Testis (tissue), 5 donors: Measurements from ENCODE around the gene PAGE3. TPM values are rescaled to one million over a fixed set of nuclear protein-coding genes. Genes with fewer than 3 reads are reported as not detected.
A peak's percentile ranks its signal among the peaks of the same experiment; 100 is the strongest.

Experiments used
- DNase-seq: peaks from one replicate; pipeline ENCODE4 v3.0.0-alpha.2; 2019
- H3K27ac ChIP-seq, 2 donors: fragments of 200-600 bp; sonication (generic); one replicate each; pipeline ENCODE4 v1.5.1; 2019
- H3K27me3 ChIP-seq: fragments of 200-600 bp; sonication (generic); one replicate; pipeline ENCODE4 v1.5.1; 2019
- H3K36me3 ChIP-seq: fragments of 200-600 bp; sonication (generic); one replicate; pipeline ENCODE4 v1.5.1; 2017; ENCODE audit warnings: low read depth; ENCODE audit errors: missing control alignments
- H3K4me1 ChIP-seq: fragments of 200-600 bp; sonication (generic); one replicate; pipeline ENCODE4 v1.5.1; 2019
- H3K4me3 ChIP-seq, 2 donors: fragments of 200-600 bp; sonication (generic); one replicate each; pipeline ENCODE4 v1.5.1; 2017 to 2019
- H3K9me3 ChIP-seq: fragments of 200-600 bp; sonication (generic); one replicate; pipeline ENCODE4 v1.5.1; 2017
- CTCF ChIP-seq, 3 experiments: fragments of 450-650 bp in 2 of 3; fragments of 200-600 bp in 1 of 3; sonication (generic) in 1 of 3; IDR thresholded peaks; one replicate each; pipeline ENCODE4 v1.5.1; 2016 to 2019; ENCODE audit warnings: antibody characterized with exemption in 3 of 3, mild to moderate bottlenecking in 2 of 3, moderate library complexity in 1 of 3
- POLR2A ChIP-seq: fragments of 450-650 bp; IDR thresholded peaks from one replicate; pipeline ENCODE4 v1.6.1; 2017; ENCODE audit warnings: antibody characterized with exemption, mild to moderate bottlenecking, moderate library complexity
- WGBS, 2 donors: methylation state at CpG; one replicate each; pipeline ENCODE4 v1.1.5; 2018; 5-methylcytosine and 5-hydroxymethylcytosine counted together
- intact Hi-C: fragments of 100-400 bp; cut with DNase I; formaldehyde crosslinking; loops from one replicate; pipeline ENCODE4 v1.15.1; 2023; ENCODE audit warnings: low total_unique reads
- long read RNA-seq, 2 donors: transcript quantifications; one replicate each; lab custom pipeline, GENCODE V29; 2026
- polyA plus RNA-seq: library from polyadenylated mRNA; stranded (reverse); fragments of 350-450 nt; fragmentation: Illumina TruSeq; extraction: RNeasy Lipid Tissue Mini Kit (QIAGEN cat#74804); gene quantifications from one replicate; pipeline ENCODE4 v1.2.3, GENCODE V29; 2014; ENCODE audit warnings: low read depth, low replicate concordance; ENCODE audit not compliant: insufficient read depth
- total RNA-seq, 2 donors: library from RNA; depleted of rRNA; stranded (reverse); fragments of >200 nt; gene quantifications; one replicate each; pipeline ENCODE4 v1.2.3, GENCODE V29; 2016

The PAGE3 gene
- total RNA-seq: 1 to 10 TPM; 1.6 to 1.8 TPM
- polyA plus RNA-seq: 7.6 TPM
- long read RNA-seq, donor 1: 0 reads
- long read RNA-seq, donor 2: 0 reads

DNA sequence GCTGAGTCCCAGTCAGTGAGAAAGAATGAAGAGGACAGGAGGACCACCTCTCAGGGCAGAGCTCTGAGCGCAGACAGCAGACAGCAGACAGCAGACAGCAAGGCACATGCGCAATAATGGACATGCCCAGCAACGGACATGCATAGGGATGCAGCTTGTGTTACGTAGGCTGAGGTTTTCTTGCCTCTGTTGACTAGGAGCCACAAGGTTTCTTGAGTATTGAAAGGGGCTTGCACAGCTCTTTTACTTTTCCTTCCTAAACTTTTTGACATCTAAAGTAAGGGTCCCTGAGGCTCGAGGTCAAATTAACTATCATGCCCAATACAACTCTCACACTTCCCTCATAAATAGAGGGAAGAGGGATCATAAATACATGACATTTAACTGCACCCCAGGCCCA lies at the start of gene PAGE3:
Gene PAGE3, minus strand, starts transcription at position 101 of the 400 bp plus-strand sequence. CDS start 1,013 bp downstream, outside the sequence.
- no peak within 1 kb of the TSS for H3K27ac ChIP-seq
- H3K9me3 ChIP-seq: no peaks in the 10 kb centered on the region
- no peak within 1 kb of the TSS for H3K4me3 ChIP-seq
- 76 to 82% methylated on average over 5 of the region's 5 CpGs for WGBS, 2 donors
- no peaks in the 10 kb centered on the region for H3K27me3 ChIP-seq
- H3K4me1 ChIP-seq: no peaks in the 10 kb centered on the region
- intact Hi-C loops: no loop called here
- peak; percentile 15 for DNase-seq
- TF ChIP-seq CTCF (IDR thresholded peaks at IDR 0.05) (no peak), POLR2A (no peak)
- H3K36me3 ChIP-seq: no peaks in the 10 kb centered on the region

DNA sequence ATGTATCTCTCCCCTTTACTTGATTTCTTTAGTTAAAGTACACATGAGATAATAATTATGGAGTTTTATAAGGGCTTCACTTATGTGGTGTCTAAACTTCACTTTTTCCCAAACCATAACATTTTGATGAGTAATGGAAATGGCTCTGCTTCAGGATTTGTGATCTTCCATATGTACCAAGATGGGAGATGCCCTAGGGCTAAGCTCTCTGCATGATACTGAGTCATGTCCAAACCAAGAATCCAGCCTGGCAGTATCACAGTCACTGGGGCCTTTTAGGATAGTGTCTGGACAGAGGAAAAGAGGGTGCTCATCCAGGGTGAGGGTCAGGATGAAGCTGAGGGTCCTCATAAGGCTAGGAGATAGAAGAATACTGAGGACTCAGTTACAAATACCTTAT lies 47.9 kb upstream of the PAGE3 start:
- no peaks in the 10 kb centered on the region for H3K27me3 ChIP-seq
- intact Hi-C loops: no loop called here
- no peak for DNase-seq
- no peak overlapping the region for H3K4me3 ChIP-seq
- no peaks in the 10 kb centered on the region for H3K9me3 ChIP-seq
- H3K4me1 ChIP-seq: no peaks in the 10 kb centered on the region
- H3K36me3 ChIP-seq: no peaks in the 10 kb centered on the region
- H3K27ac ChIP-seq: no peak overlapping the region
- TF ChIP-seq CTCF (IDR thresholded peaks at IDR 0.05) (no peak), POLR2A (no peak)

- no peak for DNase-seq
- Histone ChIP-seq H3K27me3 (no peaks in the 10 kb centered on the region), H3K36me3 (no peaks in the 10 kb centered on the region), H3K27ac (no peak overlapping the region), H3K4me3 (no peak overlapping the region), H3K9me3 (no peaks in the 10 kb centered on the region), H3K4me1 (no peaks in the 10 kb centered on the region)
- intact Hi-C loops: no loop called here
- TF ChIP-seq CTCF (IDR thresholded peaks at IDR 0.05) (no peak), POLR2A (no peak)
- 69 to 83% methylated on average over 3 of the region's 3 CpGs for WGBS, 2 donors
Observed at GRCh38 chrX:55290963-55291362, 26.2 kb upstream of the PAGE3 start.

GRCh38 chrX:55279832-55280231 lies 15.1 kb upstream of the PAGE3 start:
- no peaks in the 10 kb centered on the region for H3K4me1 ChIP-seq
- H3K36me3 ChIP-seq: no peaks in the 10 kb centered on the region
- intact Hi-C loops: no loop called here
- peak; percentile 62 for DNase-seq
- peak overlapping the region in 1 of 2 donors; percentile 23 for H3K4me3 ChIP-seq
- no peaks in the 10 kb centered on the region for H3K9me3 ChIP-seq
- H3K27me3 ChIP-seq: no peaks in the 10 kb centered on the region
- no peak for TF ChIP-seq CTCF (IDR thresholded peaks at IDR 0.05)
- TF ChIP-seq POLR2A: no peak
- WGBS, 2 donors: 58% methylated on average over 10 of the region's 10 CpGs
- no peak overlapping the region for H3K27ac ChIP-seq

- no peak for TF ChIP-seq POLR2A
- no peak for TF ChIP-seq CTCF (IDR thresholded peaks at IDR 0.05)
- no peak overlapping the region for H3K4me3 ChIP-seq
- no peaks in the 10 kb centered on the region for H3K27me3 ChIP-seq
- intact Hi-C loops: no loop called here
- no peaks in the 10 kb centered on the region for H3K4me1 ChIP-seq
- H3K36me3 ChIP-seq: no peaks in the 10 kb centered on the region
- H3K9me3 ChIP-seq: no peaks in the 10 kb centered on the region
- DNase-seq: no peak
- no peak overlapping the region for H3K27ac ChIP-seq
- WGBS, 2 donors: 87 to 88% methylated on average over 2 of the region's 2 CpGs
Observed at GRCh38 chrX:55260806-55261205, 3.9 kb downstream of the PAGE3 start.
